ENCODE measurements around the gene MAMLD1.

The MAMLD1 gene

GRCh38 chrX:150408007-150408406, 44.9 kb downstream of the MAMLD1 start:
- DNase-seq (ENCODE audit: low read depth) = no peak

GRCh38 chrX:150408561-150408960, 45.4 kb downstream of the MAMLD1 start:
- no peak for DNase-seq (ENCODE audit: low read depth)

DNA sequence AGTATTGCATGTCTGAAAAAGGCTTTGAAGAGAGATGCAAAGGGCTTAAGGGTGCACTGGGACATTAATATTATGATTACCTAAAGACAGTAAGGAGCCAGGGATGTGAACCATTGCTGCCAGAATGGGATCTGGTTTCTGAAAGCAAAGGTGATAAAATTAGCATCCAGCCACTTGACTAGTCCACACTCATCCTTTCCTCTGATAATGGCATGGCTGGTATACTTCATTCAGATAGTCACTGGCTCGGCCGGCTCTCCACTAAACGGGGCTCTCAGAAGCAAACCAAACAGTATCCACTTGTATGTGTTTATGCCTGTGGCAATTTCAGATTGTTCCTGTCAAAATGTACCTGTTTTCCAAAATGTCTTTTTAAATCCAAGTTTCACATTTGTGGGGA, 46.4 kb downstream of the MAMLD1 start:
- no peak for DNase-seq (ENCODE audit: low read depth)

GRCh38 chrX:150409964-150410363, 46.8 kb downstream of the MAMLD1 start:
- no peak for DNase-seq (ENCODE audit: low read depth)

DNA sequence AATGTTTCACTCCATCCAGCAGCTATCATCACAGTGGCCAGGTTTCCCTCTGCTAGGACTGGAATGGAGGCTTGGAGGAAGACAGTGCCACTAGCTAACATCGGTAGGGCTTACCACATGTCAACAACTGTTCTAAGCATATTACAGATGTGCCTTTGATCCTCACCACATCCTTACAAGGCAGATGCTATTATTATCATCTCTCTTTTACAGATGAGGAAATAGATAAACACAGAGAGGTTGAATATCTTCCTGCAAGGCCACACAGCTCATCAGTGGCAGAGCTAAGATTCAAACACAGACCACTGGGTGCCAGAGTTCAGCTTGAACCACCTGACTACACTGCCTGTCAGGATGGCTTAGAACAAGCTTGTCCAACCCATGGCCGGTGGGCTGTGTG, 47.4 kb downstream of the MAMLD1 start:
- DNase-seq (ENCODE audit: low read depth) = no peak

DNA sequence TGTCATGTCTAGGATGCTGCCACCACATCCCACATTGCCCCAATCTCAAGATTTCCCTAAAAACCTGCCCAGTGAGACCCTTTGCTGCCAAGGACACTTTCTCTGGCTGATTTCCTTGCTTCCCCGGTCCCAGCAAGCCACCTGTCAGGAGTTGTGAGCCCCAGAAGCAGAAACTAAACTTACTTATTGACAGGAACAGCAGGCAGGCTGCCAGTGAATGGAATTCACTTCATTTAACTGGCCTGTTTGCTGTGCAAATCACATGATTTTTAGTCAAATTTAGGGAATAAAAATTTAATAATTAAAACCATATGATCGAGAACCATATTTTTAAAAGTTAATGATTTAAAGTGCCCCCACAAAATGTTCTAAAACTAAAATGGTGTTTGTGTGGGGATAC, 48.5 kb downstream of the MAMLD1 start:
- DNase-seq (ENCODE audit: low read depth) = no peak

DNA sequence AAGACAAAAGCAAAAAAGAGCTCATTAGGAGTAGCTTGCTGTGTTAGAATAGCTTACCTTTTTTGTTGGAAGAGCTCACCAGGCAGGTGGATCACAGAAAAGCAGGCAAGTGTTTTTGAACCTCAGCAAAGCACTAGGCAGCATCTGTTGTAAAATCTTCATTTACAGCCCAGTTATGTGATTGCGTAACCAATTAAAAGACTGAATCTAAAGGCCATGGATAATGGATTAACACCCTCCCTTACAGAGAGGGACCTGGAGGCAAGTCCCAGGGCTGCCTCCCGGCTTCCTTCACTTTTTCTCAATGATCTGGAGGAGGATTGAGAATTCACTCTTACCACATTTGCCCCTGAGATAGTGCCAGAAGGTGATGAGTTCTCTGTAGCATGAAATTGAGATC, 51.1 kb downstream of the MAMLD1 start:
- DNase-seq (ENCODE audit: low read depth) = no peak

GRCh38 chrX:150416469-150416868, 53.4 kb downstream of the MAMLD1 start:
- no peak for DNase-seq (ENCODE audit: low read depth)

DNA sequence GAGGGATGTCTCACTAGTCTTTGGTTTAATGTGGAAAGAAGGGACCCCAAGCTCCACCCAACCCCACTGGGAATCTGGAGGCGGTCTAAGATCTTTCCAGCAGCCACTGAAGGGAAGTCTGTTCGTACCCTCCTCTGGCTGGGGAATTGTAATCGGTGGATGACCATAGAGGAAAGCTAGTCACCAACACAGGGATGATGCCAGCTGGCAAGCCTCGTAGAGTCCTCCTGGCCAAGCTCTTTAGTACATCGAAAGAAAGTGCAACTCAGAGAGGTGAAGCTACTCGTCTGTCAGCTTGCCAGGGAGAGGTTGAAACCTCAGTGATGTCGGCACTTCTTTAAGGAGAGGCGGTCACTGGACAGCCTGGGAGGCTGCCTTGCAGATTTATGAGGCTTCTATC, 58.7 kb downstream of the MAMLD1 start:
- DNase-seq (ENCODE audit: low read depth) = no peak

GRCh38 chrX:150429594-150429993, 66.5 kb downstream of the MAMLD1 start:
- no peak for DNase-seq (ENCODE audit: low read depth)

GRCh38 chrX:150436195-150436594, 73.1 kb downstream of the MAMLD1 start:
- no peak for DNase-seq (ENCODE audit: low read depth)

GRCh38 chrX:150438165-150438564, 75.0 kb downstream of the MAMLD1 start:
- no peak for DNase-seq (ENCODE audit: low read depth)

DNA sequence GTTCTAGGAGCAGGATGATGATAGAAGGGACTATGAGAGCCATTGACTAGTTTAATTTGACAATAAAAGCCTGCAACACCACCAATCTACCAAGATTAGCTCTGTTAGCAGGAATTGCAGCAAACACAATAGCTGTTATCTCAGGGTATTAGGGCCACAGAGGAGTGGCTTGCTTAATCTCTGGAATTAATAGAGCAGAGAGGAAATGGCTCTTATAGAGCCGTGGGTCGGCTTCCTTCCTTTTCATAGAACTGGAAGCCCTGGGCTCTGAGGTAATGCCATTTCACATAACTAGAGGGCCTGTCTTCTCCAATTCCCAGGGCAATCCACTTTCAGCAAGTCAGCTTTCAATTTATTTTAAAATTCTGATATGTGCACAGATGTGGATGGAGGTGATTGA, 83.0 kb downstream of the MAMLD1 start:
- no peak for DNase-seq (ENCODE audit: low read depth)

DNA sequence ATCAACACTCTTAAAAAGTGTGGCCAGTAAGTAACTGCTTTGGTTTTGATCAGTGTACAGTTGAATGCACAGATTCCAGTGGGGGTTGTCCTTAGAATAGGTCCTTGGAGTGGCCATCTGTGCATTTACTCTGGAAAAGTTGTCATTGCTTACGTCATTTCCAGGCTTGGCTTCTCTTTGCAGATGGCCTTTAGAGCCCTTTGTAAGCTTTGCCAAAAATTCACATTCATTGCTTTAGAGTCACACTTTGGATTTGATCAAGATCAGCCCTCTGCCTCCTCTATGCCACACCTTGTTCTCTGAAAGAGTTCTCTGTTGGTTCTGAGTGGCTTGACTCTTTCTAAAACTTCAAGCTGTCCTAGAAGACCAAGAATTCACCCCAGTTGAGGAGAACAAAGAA, 83.9 kb downstream of the MAMLD1 start:
- DNase-seq (ENCODE audit: low read depth) = no peak

DNA sequence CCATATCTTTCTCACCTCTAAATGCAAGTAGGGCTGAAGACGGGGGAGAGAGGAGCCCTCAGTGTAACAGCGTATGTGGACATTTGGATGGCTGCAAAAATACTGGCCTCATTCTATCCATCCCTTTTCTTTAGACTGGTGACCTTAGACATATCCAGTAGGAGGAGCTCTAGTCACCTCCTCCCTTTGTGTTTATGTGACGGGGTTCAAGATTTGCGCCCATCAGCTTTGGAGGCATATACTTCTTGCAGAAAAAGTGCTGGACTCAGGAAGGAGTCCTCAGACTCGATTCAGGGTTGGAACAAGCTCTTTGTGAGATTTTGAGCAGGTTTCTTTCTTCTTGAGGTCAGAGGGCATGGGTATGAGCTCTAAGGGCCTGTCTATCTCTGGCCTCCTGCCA, 86.2 kb downstream of the MAMLD1 start:
- DNase-seq (ENCODE audit: low read depth) = no peak

DNA sequence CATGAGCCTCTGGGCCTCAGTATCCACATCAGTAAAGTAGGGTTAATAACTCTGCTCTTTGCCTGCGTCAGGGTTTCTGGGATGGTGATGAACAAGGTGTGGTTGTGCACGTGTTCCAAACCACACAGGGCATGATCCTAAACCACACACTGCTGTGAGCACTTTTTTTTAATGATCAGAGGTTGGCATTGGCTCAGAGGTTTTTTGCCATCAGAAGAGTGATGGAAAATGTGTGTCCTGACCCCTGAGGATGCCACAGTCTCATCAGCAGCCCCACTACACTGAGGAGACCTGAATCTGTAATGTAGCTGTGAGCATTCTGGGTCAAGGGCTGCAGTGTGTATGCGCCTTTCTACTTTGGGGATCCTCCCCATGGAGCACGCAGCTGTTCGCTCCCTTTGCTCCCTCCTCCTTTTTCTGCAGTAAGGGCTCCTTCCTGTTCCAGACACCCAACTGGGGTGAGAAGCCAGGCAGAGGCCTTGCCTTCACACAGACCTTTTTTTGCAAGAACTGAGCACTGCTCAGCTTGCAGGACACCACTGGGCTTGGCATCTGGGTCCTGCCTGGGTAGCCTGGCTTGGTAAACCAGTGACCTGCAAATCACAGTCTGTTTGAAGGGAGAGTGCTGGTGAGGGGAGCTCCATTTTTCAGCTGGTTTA, 87.5 kb downstream of the MAMLD1 start:
- DNase-seq (ENCODE audit: low read depth) = peak; percentile 1

GRCh38 chrX:150451953-150452352, 88.8 kb downstream of the MAMLD1 start:
- no peak for DNase-seq (ENCODE audit: low read depth)

DNA sequence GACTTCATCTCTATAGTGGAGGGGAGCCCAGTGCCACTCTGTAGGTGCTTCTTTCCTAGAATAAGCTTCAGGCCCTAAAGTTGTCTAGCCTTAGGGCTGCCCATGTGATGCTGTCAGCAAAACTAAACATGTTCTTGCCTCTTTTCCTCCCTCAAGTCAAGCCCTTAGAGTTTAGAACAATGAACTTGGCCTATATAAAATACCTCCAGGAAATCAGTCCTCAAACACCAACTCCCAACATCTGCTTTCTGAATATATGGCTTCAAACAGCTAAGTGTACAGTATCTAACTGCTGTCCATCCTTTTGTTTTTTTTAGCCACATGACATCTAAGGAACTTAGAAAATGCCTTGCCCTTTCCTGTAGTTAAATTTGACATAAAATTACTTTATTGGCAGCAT, 91.0 kb downstream of the MAMLD1 start:
- DNase-seq (ENCODE audit: low read depth) = no peak

DNA sequence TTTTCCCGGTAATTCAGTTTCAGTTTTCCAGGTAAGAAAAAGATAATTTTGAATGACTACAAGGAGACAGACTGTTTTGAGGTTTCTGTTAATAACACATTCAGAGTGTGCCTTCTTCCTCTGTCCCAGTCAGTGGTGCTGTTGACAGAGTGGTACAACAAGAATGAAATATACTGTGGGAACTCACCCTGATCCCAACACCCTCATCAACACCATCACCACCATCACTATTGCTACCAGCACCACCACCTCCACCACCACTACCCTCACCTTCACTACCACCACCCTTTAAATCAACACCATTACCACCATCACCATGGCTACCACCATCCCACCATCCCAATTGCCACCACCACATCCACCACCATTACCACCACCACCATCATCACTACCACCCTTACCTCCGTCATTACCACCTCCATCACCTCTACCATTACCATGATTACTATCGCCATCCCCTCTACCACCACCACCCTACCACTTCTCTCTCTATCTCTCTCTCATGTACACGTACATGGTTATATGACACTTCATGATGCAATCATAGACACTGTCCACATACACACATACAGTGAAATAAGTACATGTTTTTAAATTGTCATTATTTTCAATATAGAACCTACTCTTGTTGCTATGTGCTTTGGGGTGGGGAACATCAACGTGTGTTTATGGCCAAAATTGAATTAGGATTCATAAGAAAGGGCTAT, 91.5 kb downstream of the MAMLD1 start:
- no peak for DNase-seq (ENCODE audit: low read depth)

DNA sequence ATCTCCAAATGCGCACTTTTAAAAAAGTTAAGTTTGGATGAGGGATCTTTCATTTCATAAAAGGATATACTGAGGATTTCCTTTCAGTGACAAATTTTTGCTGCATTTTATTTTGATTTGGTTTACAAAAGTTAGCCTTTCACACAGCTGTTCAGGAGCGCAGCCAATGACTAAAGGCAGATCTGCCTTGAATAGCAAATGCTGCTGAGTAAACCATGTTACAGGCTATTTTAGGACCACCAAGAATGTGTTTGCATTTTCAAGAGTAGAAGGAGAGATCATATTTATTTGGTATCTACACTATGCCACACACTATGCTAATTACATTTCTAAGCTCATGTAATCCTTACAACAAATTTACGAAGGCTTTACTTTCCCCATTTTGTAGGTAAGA, 92.1 kb downstream of the MAMLD1 start:
- no peak for DNase-seq (ENCODE audit: low read depth)

DNA sequence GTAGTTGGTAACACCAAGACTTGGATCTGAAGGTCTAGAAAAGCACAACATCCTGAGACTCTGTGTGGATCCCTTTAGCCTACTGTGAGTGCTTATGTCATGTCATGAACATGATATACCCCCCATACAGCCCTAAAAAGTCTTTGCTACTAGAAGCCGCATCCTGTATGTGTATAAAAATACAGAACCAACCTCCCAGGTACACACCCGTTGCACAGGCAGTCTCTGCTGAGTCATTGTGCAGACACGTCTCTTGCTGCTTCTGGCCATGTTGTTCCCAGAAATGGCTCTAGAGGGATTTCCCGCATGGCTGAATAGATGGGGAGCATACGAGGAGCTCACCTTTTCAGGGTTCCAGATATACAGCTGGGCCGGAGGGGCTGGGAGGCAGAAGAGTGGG, 93.3 kb downstream of the MAMLD1 start:
- DNase-seq (ENCODE audit: low read depth) = no peak

DNA sequence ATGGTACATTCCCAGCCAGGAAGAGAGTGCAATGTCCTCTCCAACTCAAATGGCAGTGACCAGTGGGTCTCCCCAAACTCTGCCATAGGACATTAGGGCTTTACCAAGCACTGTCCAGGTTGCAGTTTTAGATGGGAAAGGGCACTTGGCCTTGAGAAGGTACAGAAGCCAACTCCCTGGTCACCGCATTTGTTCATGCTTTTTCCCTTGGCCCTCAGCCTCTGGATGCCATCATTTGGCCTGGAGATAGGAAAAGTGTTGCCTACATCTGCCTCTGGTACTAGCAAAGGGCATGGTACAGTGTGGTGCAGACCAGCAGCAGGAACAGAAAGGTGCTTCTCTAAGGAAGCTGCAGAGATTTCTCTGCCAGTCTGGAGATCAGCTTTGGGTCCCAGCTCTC, 93.8 kb downstream of the MAMLD1 start:
- no peak for DNase-seq (ENCODE audit: low read depth)

DNA sequence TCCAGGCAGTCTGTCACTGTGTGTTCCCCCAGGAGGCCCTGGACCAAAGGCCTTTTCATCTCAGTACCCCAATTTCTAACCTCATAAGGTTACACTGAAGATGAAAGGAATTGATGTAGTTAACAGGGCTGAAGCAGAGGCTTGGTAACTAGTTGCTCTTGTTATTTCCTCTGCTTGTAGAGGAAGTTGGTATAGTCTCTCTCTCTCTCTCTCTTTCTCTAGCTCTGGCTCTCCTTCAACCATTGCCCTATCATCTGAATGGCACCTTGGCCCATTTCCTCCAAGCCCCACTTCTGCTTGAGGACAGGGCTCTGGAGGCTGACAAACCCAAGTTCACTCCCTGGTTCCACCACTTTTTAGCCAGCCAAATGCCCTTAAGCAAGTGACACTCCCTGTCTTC, 96.1 kb downstream of the MAMLD1 start:
- no peak for DNase-seq (ENCODE audit: low read depth)

DNA sequence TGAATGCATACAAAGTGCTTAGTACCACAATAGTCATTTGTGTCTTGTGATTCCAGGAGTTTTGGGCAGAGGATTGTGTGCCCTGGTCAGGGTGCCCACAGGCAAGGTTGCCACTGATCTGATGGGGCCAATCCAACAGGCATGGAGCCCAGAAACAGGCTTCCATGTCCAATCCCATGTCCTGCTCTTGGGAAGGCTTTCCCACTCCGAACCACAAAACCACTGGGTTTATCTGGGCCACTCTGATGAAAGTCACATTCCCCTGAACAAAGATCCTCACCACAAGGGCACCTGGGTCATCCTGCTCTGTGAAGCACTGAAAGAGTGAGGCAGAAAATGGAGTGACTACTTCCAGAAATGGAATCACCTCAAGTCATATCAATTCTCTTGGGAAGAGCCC, 96.9 kb downstream of the MAMLD1 start:
- no peak for DNase-seq (ENCODE audit: low read depth)

Measured in stimulated activated CD4-positive, alpha-beta T cell treated with anti-CD3 and anti-CD28 coated beads, Interleukin-2, amount 100 ng/mL, for 4 hours (primary cell).